Measurements from ENCODE around the gene ASB1.

ASB1 gene

GRCh38 chr2:238453842-238454241 is 27.1 kb downstream of the ASB1 start:
- no peak for DNase-seq (ENCODE audit: low read depth)
- TF ChIP-seq CTCF (IDR thresholded peaks at IDR 0.05; ENCODE audit: insufficient read depth, low read depth, low read length, missing control alignments) = no peak
- no peak overlapping the region for H3K4me3 ChIP-seq (ENCODE audit: low read depth, low read length)

GRCh38 chr2:238456449-238456848 is 29.7 kb downstream of the ASB1 start:
- TF ChIP-seq CTCF (IDR thresholded peaks at IDR 0.05; ENCODE audit: insufficient read depth, low read depth, low read length, missing control alignments) = no peak
- DNase-seq (ENCODE audit: low read depth) = no peak
- no peak overlapping the region for H3K4me3 ChIP-seq (ENCODE audit: low read depth, low read length)

GRCh38 chr2:238456970-238457926 is 30.5 kb downstream of the ASB1 start:
- DNase-seq (ENCODE audit: low read depth) = no peak
- H3K4me3 ChIP-seq (ENCODE audit: low read depth, low read length) = no peak overlapping the region
- TF ChIP-seq CTCF (IDR thresholded peaks at IDR 0.05; ENCODE audit: insufficient read depth, low read depth, low read length, missing control alignments) = no peak

- no peak for DNase-seq (ENCODE audit: low read depth)
- no peak overlapping the region for H3K4me3 ChIP-seq (ENCODE audit: low read depth, low read length)
- no peak for TF ChIP-seq CTCF (IDR thresholded peaks at IDR 0.05; ENCODE audit: insufficient read depth, low read depth, low read length, missing control alignments)
Measured at GRCh38 chr2:238457927-238458324, 31.2 kb downstream of the ASB1 start.

- no peak for DNase-seq (ENCODE audit: low read depth)
- no peak overlapping the region for H3K4me3 ChIP-seq (ENCODE audit: low read depth, low read length)
- no peak for TF ChIP-seq CTCF (IDR thresholded peaks at IDR 0.05; ENCODE audit: insufficient read depth, low read depth, low read length, missing control alignments)
Measured at GRCh38 chr2:238458651-238459050, 31.9 kb downstream of the ASB1 start.

- TF ChIP-seq CTCF (IDR thresholded peaks at IDR 0.05; ENCODE audit: insufficient read depth, low read depth, low read length, missing control alignments) = no peak
- no peak for DNase-seq (ENCODE audit: low read depth)
- no peak overlapping the region for H3K4me3 ChIP-seq (ENCODE audit: low read depth, low read length)
Measured at GRCh38 chr2:238459081-238459629, 32.4 kb downstream of the ASB1 start.
